Cortex of kidney (tissue), 1 donor: ENCODE measurements around the gene DDX1.
"Not testable (repeated sequence)": the region's sequence is repeated elsewhere in the genome, so short reads cannot be mapped to it uniquely, and the experiment has no call there.

Experiments used
- DNase-seq: peaks from one replicate; lab custom pipeline; 2025; lab: John Stamatoyannopoulos, UW

Gene DDX1

DNA sequence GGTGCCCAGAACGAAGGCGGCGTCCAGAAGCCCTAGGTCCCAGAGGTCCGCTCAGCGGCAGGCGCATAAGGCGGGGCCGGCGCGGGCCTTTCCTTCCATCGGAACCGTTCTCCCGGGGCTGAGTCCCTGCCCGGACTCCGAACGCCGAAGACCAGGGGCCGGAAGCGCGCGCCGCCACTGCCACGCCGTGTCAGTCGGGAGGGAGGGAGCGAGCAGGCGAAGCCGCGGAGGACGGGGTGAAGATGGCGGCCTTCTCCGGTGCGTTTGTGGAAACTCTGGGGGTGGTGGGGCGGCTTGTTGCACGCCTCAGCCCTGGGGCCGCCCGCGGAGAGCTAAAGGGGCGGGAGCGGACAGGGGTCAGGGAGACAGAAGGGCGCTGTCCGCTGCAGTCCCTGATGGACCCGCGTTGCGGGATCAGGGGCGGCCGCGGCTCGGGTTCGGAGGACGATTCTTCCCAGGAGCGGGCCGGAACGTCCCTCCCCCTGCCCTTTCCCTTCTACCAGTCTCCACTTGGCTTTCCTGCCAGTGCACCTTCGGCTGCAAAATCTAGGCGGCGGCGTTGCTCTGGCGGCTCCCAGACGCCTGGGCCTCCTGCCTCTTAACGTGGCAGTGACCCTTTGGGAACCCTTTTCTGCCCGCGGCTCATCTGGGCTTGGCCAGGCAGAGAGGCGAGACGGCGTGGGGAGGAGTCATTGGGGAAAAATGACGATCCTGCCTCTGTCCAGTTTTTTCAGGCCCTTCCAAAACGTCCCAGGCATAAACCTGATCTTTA lies at the start of gene DDX1:
Gene DDX1 (plus strand): TSS at position 177 of the 772 bp plus-strand sequence. CDS start 66 bp downstream, at position 243.
- DNase-seq = peak; percentile 53

DNA sequence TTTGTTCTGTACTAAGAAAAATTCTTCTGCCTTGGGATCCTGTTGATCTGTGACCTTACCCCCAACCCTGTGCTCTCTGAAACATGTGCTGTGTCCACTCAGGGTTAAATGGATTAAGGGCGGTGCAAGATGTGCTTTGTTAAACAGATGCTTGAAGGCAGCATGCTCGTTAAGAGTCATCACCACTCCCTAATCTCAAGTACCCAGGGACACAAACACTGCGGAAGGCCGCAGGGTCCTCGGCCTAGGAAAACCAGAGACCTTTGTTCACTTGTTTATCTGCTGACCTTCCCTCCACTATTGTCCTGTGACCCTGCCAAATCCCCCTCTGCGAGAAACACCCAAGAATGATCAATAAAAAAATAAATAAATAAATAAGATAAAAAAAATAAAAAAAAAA lies 49.4 kb upstream of the DDX1 start:
- not testable (repeated sequence) for DNase-seq

GRCh38 chr2:15543053-15543452 lies 48.6 kb upstream of the DDX1 start:
- no peak for DNase-seq

- no peak for DNase-seq
Measured at GRCh38 chr2:15543541-15543940, 48.1 kb upstream of the DDX1 start.

DNA sequence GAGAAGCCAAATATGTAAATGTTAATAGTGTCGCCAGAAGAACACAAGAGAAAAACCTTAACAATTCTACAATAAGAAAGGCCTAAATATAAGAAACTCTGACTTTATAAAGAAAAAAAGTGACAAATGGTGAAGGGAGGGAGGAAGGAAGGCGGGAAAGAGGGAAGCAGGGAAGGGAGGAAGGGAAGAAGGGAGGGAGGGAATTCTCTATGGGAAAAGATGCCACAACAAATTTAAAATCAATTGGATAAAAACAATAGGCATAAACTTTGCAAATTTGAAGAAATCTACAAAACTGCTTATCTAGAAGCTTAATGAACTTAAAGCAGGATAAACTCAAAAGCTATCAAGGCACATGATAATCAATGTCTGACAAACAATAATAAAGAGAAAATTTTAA lies 47.4 kb upstream of the DDX1 start:
- no peak for DNase-seq

GRCh38 chr2:15546297-15547098 lies 45.2 kb upstream of the DDX1 start:
- no peak for DNase-seq

DNA sequence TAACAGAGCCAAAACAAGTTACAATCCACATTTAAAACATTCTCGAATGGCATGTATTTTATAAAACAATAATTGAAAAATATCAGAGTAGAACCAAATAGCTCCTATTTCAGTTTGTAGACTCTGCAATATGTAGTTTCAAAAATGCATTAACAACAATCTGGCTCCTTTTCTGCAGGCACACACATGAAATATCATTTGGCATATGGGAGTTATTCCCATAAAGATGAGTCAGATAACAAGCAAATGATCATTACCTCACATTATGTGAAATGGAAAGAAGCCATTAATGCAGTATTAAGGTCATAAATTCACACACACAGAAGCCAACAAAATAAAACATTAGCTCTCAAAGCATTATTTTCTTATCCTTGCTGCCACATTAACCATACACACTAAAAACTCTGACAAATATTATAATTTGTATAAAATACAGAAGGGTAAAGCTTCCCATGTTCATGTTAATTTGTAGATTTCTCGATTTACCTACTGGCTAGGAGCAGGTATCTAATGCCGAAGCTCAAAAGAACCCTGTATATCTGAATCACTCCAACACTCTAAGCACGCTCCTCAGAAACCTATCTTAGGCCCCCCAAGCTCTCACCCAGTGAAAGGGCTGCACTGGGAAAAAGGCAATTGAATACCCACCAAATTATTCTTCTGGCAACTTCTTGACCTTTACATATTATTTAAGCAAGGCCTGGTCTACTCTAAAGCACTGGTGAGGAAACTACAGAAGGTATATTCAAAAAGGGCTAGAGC lies 44.4 kb upstream of the DDX1 start:
- DNase-seq = no peak

- no peak for DNase-seq
Measured at GRCh38 chr2:15548974-15549373, 42.7 kb upstream of the DDX1 start.

DNA sequence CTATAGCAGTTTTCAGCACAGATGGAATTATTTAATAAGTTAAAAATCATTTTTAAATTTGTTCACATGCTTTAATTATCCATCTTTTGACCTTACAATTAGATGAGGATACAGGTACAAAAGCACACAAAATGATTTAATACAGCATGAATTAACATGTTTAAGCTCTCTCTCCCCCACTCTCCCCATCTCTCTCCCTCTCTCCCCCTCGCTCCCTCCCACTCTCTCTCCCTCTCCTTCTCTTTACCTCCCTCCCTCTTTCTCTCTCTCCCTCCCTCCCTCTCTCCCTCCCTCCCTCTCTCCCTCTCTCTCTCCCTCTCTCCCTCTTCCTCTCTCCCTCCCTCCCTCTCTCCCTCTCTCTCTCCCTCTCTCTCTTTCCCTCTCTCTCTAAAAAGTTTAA lies 38.1 kb upstream of the DDX1 start:
- DNase-seq = no peak

DNA sequence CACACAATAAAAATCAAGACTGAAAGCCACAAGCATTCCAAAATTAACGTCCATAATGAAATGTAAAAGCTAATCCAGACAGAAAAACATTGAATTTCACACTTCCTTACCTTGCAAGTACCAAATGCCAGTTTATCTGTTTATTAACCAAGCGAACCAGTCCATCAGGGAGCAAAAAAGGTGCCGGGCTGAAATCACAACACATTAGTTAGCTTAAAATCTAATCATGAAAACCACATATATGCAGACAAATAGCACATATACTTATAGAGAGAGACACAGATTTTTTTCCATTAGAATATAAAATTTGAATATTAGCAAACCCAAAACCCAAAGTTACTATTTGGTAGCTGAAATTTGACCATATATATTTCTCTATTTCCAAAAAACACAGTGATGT lies 37.7 kb upstream of the DDX1 start:
- DNase-seq = no peak

DNA sequence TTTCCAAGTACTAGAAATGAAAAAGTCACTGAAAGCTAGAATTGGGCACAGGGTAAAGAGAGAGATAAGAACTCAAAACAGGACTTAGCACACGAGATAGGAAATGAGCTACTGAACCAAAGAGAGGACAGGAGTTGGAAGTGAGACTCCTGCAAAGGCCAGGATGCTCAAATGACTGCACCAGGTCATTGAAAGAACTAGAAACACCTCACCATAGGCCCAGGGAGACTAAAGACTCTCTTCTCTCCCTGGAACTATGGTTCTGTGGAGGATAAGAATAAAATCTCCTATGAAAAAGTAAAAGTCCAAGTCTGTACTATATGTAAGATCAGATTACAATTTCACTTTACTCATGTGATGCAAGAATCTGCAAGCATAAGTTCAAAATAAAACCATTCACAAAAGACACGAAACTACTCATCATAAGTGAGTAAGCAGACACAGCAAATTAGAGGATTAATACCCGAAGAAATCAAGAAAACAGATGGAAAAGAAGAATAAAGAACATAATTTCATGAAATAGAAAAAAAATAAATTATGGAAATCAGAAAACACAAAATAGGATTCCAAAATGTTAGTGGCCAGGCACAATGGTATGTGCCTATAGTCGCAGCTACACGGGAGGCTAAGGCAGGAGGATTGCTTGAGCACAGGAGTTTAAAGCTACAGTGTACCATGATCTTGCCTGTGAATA lies 37.0 kb upstream of the DDX1 start:
- no peak for DNase-seq

- DNase-seq = no peak
Measured at GRCh38 chr2:15555760-15556193, 35.9 kb upstream of the DDX1 start.

GRCh38 chr2:15556311-15556930 lies 35.2 kb upstream of the DDX1 start:
- no peak for DNase-seq

- DNase-seq = no peak
Measured at GRCh38 chr2:15557887-15558311, 33.8 kb upstream of the DDX1 start.

GRCh38 chr2:15559379-15560139 lies 32.1 kb upstream of the DDX1 start:
- no peak for DNase-seq

DNA sequence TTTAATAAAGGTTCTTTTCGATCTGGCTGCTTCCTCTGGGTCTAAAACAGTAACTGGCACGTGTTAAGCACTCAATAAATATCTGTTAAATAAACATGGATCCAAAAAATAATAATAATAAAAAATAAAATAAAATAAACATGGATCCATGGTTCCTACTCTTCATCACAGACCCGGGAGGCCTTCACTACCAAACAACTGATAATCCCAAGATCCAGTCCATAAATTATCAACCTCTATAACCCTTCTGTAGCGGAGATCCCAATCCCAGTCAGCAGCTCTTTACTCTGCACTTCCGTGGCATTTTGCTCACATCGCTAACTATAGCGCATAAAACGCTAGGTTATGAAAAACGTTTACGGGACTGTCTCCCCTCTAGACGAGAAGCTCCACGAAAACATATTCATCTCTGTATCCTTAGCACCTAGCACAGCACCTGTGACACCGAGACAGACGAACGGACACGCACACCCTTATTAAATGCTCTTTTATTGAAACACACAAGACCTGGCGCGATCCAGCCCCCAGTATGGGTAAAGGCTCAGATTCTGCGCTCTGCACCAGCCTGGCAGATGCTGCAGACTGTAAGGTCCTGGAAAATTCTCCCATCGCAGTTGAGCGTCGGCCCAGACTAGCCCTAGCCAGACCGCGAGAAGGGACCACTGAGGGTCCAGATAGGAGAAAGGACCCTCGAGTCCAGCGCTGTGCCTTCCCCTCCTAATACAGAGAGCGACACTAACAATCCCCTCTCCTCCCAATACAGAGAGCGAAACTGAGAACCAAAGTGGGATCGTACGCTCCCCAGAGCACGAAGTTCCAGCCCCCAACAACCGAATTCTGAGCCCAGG lies 31.3 kb upstream of the DDX1 start:
- DNase-seq = no peak

DNA sequence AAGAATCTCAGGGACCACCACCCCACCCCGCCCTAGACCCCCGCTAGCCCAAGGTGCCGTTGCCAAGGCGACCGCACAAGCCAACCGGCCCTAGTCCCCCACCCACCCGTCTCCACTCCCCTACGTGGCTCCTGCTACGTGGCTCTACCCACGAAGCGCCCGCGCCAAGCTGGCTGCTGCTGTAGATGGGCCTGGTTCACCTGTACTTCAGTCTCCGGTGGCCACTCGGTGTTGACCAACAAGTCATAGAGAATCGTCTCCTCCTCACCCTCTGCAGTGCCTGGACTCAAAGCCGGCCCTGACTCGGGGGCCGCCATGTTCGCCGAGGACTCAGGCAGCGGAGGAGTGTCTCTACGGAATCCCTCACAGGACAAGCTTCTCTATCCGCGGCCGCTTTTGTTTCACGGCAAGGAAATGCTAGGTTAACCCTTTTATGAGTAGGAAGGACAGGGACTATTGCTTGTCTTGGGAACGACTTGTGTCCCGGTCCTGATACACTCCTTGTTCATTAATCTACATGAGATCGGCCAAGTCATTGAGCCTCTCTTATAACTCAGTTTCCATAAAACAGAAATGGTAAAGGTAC lies 30.6 kb upstream of the DDX1 start, which contains the start of gene NBAS:
Gene NBAS (minus strand): TSS at position 347 of the 586 bp plus-strand sequence. CDS start 30 bp downstream, at position 317.
- DNase-seq = no peak

DNA sequence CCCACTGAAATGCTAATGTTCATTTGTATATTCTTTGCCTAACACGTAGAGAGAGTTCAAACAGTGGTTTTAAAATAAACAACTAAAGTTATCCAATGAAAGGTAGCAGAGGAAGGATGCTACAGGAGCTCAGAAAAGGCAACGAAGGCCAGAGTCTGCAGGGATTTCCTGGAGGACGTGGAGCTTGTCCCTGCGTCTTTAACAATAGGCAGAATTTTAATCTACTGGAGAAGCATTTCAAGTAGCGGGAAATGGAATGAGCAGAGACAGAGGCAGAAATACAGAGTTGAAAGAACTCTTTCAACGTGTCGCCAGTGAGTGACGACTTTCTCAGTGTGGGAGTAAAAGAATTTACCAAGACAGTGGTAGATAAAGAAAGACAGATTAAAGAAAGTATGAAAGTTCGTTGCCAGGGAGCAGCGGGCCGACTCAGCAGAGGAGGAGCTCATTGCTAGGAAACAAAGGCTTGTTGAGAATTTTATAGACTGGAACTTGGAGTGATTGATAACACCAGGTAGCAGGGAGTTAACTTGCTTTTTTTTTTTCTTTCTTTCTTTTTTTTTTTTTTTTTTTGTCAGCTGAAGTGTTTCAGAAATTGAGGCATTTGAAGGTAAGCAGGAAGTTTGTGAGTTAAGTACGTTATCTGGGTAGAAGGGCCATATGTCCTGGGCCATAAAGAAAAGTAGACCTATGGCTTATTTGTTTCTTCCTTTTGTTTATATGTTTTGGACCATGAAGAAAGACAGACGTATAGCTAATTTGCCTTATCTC lies 29.9 kb upstream of the DDX1 start:
- DNase-seq = no peak
